Cardiac muscle cell (in vitro differentiated cells and primary cell): ENCODE data around the gene ZNF274. TPM values are rescaled to one million over a fixed set of nuclear protein-coding genes. Genes with fewer than 3 reads are reported as not detected.
"Not testable (repeated sequence)": the region's sequence is repeated elsewhere in the genome, so short reads cannot be mapped to it uniquely, and the experiment has no call there.

Experiments used
- DNase-seq, 2 donors: peaks; one replicate each; pipeline versions ENCODE4 v3.0.0 to v3.0.0-alpha.2; 2010 to 2017; ENCODE audit warnings: low read depth in 1 of 2, low spot score in 1 of 2
- H3K27ac ChIP-seq: fragments of 200-600 bp; sonication (generic); 2 replicates; pipeline ENCODE4 v1.5.1; 2016
- H3K27me3 ChIP-seq: fragments of 200-600 bp; sonication (generic); 2 replicates; pipeline ENCODE4 v1.6.0; 2016; ENCODE audit warnings: control low read depth
- H3K36me3 ChIP-seq: fragments of 200-600 bp; sonication (generic); 2 replicates; pipeline ENCODE4 v1.5.1; 2016; ENCODE audit warnings: control low read depth
- H3K4me1 ChIP-seq: fragments of 200-600 bp; sonication (generic); 2 replicates; pipeline ENCODE4 v1.8.1; 2017; ENCODE audit warnings: low read depth, mild to moderate bottlenecking, mixed run types
- H3K4me3 ChIP-seq: fragments of 200-600 bp; sonication (generic); 2 replicates; pipeline ENCODE4 v1.5.1; 2016; ENCODE audit warnings: mild to moderate bottlenecking
- H3K9me3 ChIP-seq: fragments of 200-600 bp; sonication (generic); 2 replicates; pipeline ENCODE4 v1.5.1; 2017; ENCODE audit warnings: low read depth, mild to moderate bottlenecking, control low read depth
- CTCF ChIP-seq: IDR thresholded peaks from 2 replicates; pipeline ENCODE4 v1.5.1; 2012; ENCODE audit warnings: low read depth, mild to moderate bottlenecking, low read length
- polyA plus RNA-seq: library from polyadenylated mRNA; unstranded; fragments of >200 nt; fragmentation: Nextera tagmentation; extraction: Ambion mirVana; gene quantifications from 2 replicates; pipeline ENCODE4 v1.2.1, GENCODE V29; 2016
- total RNA-seq: library from RNA; depleted of rRNA; stranded (reverse); fragments of >200 nt; gene quantifications from 2 replicates; pipeline ENCODE4 v1.2.3, GENCODE V29; 2016

Gene ZNF274
- total RNA-seq: 40.3 and 50.1 TPM in 2 replicates
- polyA plus RNA-seq: 42.8 and 45.4 TPM in 2 replicates

DNA sequence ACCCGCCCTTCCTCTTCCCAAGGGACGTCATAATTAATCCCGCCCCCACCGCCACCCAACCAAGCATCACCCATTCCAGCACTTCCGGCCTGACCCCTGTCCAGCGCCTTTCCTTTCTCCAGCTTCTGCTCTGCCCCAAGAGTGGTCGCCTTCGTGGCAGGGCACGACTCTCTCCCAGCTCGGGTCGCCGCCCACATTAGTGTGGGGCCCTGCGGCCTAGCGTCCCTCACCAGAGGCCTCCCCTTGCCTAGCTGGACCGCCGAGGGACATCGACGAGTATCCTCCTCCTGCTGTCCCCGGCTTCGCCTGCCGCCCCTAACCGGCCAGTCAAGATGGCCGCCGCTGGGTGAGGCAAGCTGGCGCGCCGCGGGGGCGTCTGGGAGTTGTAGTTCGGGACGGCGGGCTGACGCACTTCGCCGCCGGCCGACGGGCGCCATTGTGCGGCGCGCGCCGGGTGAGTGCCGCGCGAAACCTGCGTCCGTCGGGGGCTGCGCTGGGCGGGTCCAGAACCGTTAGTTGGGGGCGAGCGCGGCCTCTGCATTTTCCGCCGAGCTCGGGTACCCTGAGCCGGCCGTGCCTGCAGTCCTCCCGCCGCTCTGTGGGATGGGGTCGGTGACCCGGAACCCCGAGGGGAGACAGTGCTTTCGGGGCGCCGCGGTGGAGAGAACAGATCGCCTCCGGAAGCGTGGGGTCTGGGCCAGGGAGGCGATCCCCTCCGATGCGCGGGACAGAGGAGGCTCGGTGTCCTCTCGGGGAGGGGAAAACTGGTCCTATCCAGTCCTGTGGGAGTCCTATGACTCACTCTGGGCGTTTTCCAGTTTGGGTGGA, at the start of gene ZNF274:
ZNF274 (plus strand) TSS at position 73 of the 828 bp plus-strand sequence. CDS start 905 bp downstream, outside the sequence.
- H3K27ac ChIP-seq: peak within 1 kb of the TSS; percentile 99
- peak; percentile 96 to 97 for DNase-seq
- H3K9me3 ChIP-seq: peaks cover 4% of the 10 kb centered on the region
- H3K4me3 ChIP-seq: peak within 1 kb of the TSS; percentile 91
- no peak for TF ChIP-seq CTCF
- no peaks in the 10 kb centered on the region for H3K27me3 ChIP-seq
- H3K4me1 ChIP-seq: no peaks in the 10 kb centered on the region
- H3K36me3 ChIP-seq: peaks cover 11% of the 10 kb centered on the region

DNA sequence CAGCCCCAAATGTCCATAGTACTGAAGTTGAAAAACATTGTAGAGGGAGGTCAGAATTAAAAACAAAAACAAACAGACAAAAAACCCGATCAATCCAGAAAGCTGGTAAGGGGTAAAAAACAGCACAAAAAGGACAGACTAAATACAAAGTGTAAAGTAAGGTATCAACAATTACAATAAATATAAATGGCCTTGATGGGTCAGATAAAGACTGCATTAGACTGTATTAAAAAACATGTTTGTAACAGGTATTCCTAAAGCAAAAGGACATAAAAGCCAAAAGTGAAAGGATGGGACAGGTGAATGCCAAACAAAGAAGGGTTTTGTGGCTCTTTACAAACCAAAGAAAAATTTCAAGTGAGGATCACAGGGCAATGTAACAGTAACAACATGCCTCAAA, 48.6 kb upstream of the ZNF274 start:
- no peak for TF ChIP-seq CTCF
- peaks cover 7% of the 10 kb centered on the region for H3K9me3 ChIP-seq
- no peaks in the 10 kb centered on the region for H3K27me3 ChIP-seq
- H3K4me1 ChIP-seq: no peaks in the 10 kb centered on the region
- H3K4me3 ChIP-seq: no peak overlapping the region
- H3K27ac ChIP-seq: no peak overlapping the region
- DNase-seq: no peak
- peaks cover under 1% of the 10 kb centered on the region for H3K36me3 ChIP-seq

DNA sequence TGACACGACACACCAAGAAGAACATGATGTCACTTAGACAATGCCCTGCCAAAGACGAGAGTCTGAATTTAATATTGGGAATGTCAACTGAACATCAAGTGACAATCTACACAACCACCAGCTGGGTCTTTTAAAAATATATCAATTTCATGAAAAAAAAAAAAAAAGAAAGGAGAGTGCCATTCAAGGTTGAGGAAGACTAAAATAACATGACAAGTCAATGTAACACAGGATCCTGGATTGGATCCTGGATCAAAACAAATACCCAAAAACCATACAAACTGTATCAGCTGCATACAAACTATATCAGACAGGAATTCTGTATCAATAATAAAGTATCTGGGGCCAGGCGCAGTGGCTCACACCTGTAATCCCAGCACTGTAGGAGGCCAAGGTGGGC, 37.0 kb upstream of the ZNF274 start:
- peaks cover 10% of the 10 kb centered on the region for H3K9me3 ChIP-seq

DNA sequence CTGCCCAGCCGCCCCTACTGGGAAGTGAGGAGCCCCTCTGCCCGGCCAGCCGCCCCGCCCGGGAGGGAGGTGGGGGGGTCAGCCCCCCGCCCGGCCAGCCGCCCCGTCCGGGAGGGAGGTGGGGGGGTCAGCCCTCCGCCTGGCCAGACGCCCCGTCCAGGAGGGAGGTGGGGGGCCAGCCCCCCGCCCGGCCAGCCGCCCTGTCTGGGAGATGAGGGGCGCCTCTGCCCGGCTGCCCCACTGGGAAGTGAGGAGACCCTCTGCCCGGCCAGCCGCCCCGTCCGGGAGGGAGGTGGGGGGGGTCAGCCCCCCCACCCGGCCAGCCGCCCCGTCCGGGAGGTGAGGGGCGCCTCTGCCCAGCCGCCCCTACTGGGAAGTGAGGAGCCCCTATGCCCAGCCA, 35.4 kb upstream of the ZNF274 start:
- not testable (repeated sequence) for H3K9me3 ChIP-seq, H3K36me3 ChIP-seq, H3K27ac ChIP-seq, H3K4me3 ChIP-seq, H3K27me3 ChIP-seq, H3K4me1 ChIP-seq, DNase-seq

More for the DNA sequence above, 37.0 kb upstream of the ZNF274 start:
- TF ChIP-seq CTCF: no peak
- no peaks in the 10 kb centered on the region for H3K27me3 ChIP-seq
- no peaks in the 10 kb centered on the region for H3K4me1 ChIP-seq
- H3K36me3 ChIP-seq: peaks cover 9% of the 10 kb centered on the region
- DNase-seq: no peak
- H3K4me3 ChIP-seq: no peak overlapping the region
- H3K27ac ChIP-seq: no peak overlapping the region

DNA sequence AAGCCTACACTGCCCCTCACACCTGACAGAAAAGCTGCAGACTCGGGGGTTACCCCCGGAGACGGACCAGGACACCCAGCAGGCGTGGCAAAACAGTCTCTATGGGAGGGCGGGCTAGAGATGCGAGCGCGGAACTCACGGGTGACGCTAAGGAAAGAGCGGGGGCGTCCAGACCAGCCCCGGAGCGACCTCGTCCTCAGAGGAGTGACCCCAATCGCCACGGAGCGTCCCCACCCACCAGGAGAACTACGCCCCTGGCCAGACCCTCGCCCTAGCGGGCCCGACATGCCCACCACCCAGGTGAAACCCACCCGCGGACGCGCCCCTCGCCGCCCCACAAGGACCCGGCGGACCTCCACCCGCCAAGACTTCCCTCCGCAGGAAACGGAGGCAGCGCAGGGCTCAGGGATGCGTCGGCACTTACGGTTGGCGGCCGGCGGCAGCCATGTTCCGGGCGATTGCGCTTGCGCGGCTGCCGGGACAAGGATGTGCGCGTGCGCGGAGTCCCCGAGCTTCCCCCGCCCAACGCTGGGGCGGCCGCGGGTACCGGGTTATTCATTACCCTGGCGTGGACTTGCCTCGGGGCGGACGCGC, 32.4 kb upstream of the ZNF274 start, which contains the start of gene ZNF329:
ZNF329 (minus strand) TSS at position 462 of the 594 bp plus-strand sequence. CDS start 21,286 bp downstream, outside the sequence.
- DNase-seq: peak; percentile 89 to 93
- peaks cover 3% of the 10 kb centered on the region for H3K9me3 ChIP-seq
- H3K4me1 ChIP-seq: no peaks in the 10 kb centered on the region
- TF ChIP-seq CTCF: no peak
- no peaks in the 10 kb centered on the region for H3K36me3 ChIP-seq
- H3K4me3 ChIP-seq: peak within 1 kb of the TSS; percentile 64
- no peaks in the 10 kb centered on the region for H3K27me3 ChIP-seq
- H3K27ac ChIP-seq: peak within 1 kb of the TSS; percentile 72

DNA sequence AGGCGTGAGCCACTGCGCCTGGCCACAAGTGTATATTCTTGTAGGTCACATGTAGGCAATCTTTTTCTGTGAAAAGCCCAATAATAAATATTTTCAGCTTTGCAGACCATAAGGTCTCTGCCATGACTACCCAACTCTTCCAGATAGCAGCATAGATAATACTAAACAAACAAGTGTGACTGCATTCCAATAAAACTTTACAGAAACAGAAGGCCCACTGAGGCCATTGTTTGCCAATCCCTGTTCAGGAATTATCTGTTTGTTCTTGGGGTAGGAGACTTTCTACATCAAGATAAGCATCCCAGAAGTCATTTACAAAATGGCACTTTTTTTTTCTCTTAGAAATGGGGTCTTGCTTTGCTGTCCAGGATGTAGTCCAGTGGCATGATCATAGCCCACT, 29.5 kb upstream of the ZNF274 start:
- Histone ChIP-seq H3K4me3 (no peak overlapping the region), H3K27me3 (no peaks in the 10 kb centered on the region), H3K9me3 (no peaks in the 10 kb centered on the region), H3K27ac (no peak overlapping the region), H3K4me1 (no peaks in the 10 kb centered on the region), H3K36me3 (no peaks in the 10 kb centered on the region)
- DNase-seq: no peak
- no peak for TF ChIP-seq CTCF
